Thoracic aorta (tissue), 2 donors: ENCODE measurements around the gene SYAP1. TPM values are rescaled to one million over a fixed set of nuclear protein-coding genes. Genes with fewer than 3 reads are reported as not detected.

Experiments
- ATAC-seq: fragments of 150-250 bp; one replicate; pipeline ENCODE4 v1.8.0; 2017; ENCODE audit warnings: low read depth; ENCODE audit not compliant: insufficient number of reproducible peaks, low FRiP score
- DNase-seq: peaks from one replicate; pipeline ENCODE4 v3.0.0-alpha.2; 2020; ENCODE audit warnings: low spot score
- H3K27ac ChIP-seq, 2 donors: fragments of 200-600 bp; sonication (generic); 1 replicate in 1 of 2; 2 replicates in 1 of 2; pipeline ENCODE4 v1.5.1; 2016; ENCODE audit warnings: mild to moderate bottlenecking in 2 of 2, moderate library complexity in 2 of 2
- H3K27me3 ChIP-seq: fragments of 200-600 bp; sonication (generic); replicated peaks from 2 replicates; pipeline ENCODE4 v1.6.0; 2016; ENCODE audit warnings: mild to moderate bottlenecking; ENCODE audit not compliant: insufficient read depth
- H3K36me3 ChIP-seq: fragments of 200-600 bp; sonication (generic); one replicate; pipeline ENCODE4 v1.5.1; 2016
- H3K4me1 ChIP-seq, 2 donors: fragments of 200-600 bp; sonication (generic); 1 replicate in 1 of 2; 2 replicates in 1 of 2; pipeline versions ENCODE4 v1.5.1 to v1.6.0; 2016; ENCODE audit warnings: low read depth in 2 of 2, mild to moderate bottlenecking in 1 of 2; ENCODE audit not compliant: control insufficient read depth in 1 of 2
- H3K4me3 ChIP-seq: fragments of 200-600 bp; sonication (generic); 2 replicates; pipeline ENCODE4 v1.5.1; 2016; ENCODE audit warnings: mild to moderate bottlenecking
- H3K9me3 ChIP-seq: fragments of 200-600 bp; sonication (generic); 2 replicates; pipeline ENCODE4 v1.5.1; 2016
- CTCF ChIP-seq: fragments of 200-600 bp; sonication (generic); IDR thresholded peaks from one replicate; pipeline ENCODE4 v1.5.1; 2019; ENCODE audit warnings: antibody characterized with exemption
- total RNA-seq, 2 donors: library from RNA; depleted of rRNA; stranded (reverse); fragments of >200 nt; gene quantifications; one replicate each; pipeline versions ENCODE4 v1.1.0 to v1.2.3, GENCODE V29; 2016

The SYAP1 gene
- total RNA-seq, 2 donors from 2014 or later = 18.3 to 22.2 TPM

DNA sequence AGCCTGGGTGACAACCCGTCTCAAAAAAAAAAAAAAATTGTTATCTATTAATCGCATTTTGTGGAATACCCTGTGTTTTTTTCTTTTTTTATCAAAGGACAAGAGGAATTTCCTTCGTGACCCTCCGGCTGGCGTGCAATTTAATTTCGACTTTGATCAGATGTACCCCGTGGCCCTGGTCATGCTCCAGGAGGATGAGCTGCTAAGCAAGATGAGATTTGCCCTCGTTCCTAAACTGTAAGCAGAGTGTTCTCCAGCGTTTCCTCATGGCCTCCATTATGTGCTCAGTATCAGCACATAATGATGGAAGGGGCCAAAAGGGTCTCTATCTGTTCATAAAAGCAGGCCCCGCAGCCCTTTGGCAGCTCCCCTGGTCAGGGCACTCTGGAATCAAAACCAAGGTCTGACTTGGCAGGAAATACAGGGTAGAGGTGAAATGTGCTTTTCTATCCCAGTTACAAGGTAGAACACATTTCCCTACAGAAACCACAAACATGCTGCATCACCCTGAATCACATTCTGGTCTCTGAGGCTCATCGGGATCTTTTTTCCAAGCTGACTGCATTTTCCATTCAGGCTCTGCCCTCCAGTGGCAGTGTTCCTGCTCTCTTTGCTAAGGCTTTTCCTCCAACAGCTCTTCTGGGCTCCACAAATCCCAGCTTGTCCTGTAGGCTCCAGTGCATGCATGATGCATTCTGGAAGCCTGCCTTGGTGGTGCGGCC is 24.4 kb downstream of the SYAP1 start:
- DNase-seq (no peak), ATAC-seq (no peak)
- Histone ChIP-seq H3K27ac (no peak overlapping the region), H3K9me3 (no peaks in the 10 kb centered on the region), H3K36me3 (peaks cover 14% of the 10 kb centered on the region), H3K4me3 (no peak overlapping the region), H3K27me3 (no peaks in the 10 kb centered on the region), H3K4me1 (no peaks in the 10 kb centered on the region)
- TF ChIP-seq CTCF = no peak

GRCh38 chrX:16745102-16745501 is 25.7 kb downstream of the SYAP1 start:
- no peaks in the 10 kb centered on the region for H3K4me1 ChIP-seq
- H3K36me3 ChIP-seq = peaks cover 16% of the 10 kb centered on the region
- no peak for TF ChIP-seq CTCF
- H3K9me3 ChIP-seq = no peaks in the 10 kb centered on the region
- DNase-seq (no peak), ATAC-seq (no peak)
- no peak overlapping the region for H3K27ac ChIP-seq
- no peaks in the 10 kb centered on the region for H3K27me3 ChIP-seq
- no peak overlapping the region for H3K4me3 ChIP-seq

DNA sequence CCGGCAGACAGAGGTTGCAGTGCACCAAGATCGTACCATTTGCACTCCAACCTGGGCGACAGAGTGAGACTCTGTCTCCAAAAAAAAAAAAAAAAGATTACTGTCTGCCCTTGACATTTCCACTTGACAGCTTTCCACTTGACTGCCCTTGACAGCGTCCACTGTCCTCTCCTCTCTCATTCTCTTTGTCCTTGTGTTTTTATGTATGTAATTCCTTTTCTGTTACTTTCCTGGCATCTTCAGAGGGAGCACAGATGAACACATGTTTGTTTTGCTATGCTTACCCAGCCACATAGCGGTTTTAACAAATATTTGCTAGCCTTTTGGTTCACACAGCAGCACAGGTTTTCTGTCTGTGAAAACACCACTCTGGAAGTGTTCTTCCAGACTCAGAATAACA is 26.2 kb downstream of the SYAP1 start:
- DNase-seq (no peak), ATAC-seq (no peak)
- H3K9me3 ChIP-seq = no peaks in the 10 kb centered on the region
- no peaks in the 10 kb centered on the region for H3K27me3 ChIP-seq
- H3K36me3 ChIP-seq = peaks cover 16% of the 10 kb centered on the region
- no peak overlapping the region for H3K4me3 ChIP-seq
- no peak overlapping the region for H3K27ac ChIP-seq
- no peaks in the 10 kb centered on the region for H3K4me1 ChIP-seq
- TF ChIP-seq CTCF = no peak

GRCh38 chrX:16748425-16748824 is 29.0 kb downstream of the SYAP1 start:
- Histone ChIP-seq H3K4me1 (no peaks in the 10 kb centered on the region), H3K36me3 (peaks cover 16% of the 10 kb centered on the region), H3K9me3 (no peaks in the 10 kb centered on the region), H3K4me3 (no peak overlapping the region), H3K27me3 (no peaks in the 10 kb centered on the region), H3K27ac (no peak overlapping the region)
- DNase-seq (no peak), ATAC-seq (no peak)
- TF ChIP-seq CTCF = no peak

DNA sequence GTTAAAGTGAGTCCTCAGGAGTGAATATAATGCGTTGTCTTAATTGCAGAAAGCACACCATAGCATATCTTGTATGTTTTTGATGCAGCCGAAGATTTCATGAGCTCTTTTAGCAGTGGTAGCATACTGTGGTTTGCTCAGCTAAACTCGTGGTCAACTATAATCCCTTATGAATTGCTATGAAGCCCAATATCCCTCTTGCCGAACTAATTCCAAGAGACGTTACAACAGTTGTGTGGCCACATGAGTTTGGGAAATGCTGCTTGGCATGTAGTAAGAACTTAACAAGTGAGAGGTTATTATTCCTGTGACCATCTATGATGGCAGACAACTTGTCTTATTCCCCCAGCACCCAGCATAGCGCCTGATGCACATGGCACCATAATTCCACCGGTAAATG is 30.7 kb downstream of the SYAP1 start:
- no peak for ATAC-seq
- TF ChIP-seq CTCF = no peak
- peaks cover 10% of the 10 kb centered on the region for H3K36me3 ChIP-seq

More for the DNA sequence above, 30.7 kb downstream of the SYAP1 start:
- Histone ChIP-seq H3K27me3 (no peaks in the 10 kb centered on the region), H3K4me1 (no peaks in the 10 kb centered on the region), H3K27ac (no peak overlapping the region), H3K9me3 (no peaks in the 10 kb centered on the region), H3K4me3 (no peak overlapping the region)
- DNase-seq = no peak
